Mammary epithelial cell (primary cell): Measurements from ENCODE around the gene NOMO2.
"Not testable (repeated sequence)": the region's sequence is repeated elsewhere in the genome, so short reads cannot be mapped to it uniquely, and the experiment has no call there.

ENCODE experiments used
- EZH2 ChIP-seq: IDR thresholded peaks from 2 replicates; pipeline ENCODE4 v1.6.1; 2012; ENCODE audit warnings: low read length, inconsistent platforms, borderline replicate concordance
- TF ChIP-seq, protein P1 (sequence below), 2 donors: IDR thresholded peaks in 1 of 2; conservative IDR thresholded peaks in 1 of 2; 2 replicates each; pipeline ENCODE4 v1.5.1; 2011 to 2012; ENCODE audit warnings: inconsistent platforms in 2 of 2, low read length in 2 of 2, mild to moderate bottlenecking in 2 of 2, control low read depth in 1 of 2, low read depth in 1 of 2; ENCODE audit not compliant: insufficient read depth in 1 of 2; ENCODE audit errors: extremely low read depth in 1 of 2

DNA sequence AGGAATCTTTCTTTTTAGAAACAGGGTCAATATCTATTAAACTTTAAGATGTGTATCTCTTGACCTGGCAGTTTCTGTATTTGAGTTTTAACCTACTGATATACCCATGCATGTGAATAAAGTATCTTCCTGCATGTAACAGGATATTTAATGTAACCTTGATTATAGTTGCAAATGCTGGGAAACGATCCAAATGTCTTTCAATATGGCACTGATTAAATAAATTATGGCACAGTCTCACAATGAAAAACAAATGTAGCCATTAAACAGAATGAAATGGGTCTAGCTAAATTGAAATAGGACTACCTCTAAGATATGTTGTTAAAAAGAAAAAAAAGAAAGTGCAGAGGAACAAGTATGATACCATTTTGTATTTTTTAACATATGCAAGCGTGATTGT lies 35.8 kb upstream of the NOMO2 start:
- TF ChIP-seq, protein P1, sequence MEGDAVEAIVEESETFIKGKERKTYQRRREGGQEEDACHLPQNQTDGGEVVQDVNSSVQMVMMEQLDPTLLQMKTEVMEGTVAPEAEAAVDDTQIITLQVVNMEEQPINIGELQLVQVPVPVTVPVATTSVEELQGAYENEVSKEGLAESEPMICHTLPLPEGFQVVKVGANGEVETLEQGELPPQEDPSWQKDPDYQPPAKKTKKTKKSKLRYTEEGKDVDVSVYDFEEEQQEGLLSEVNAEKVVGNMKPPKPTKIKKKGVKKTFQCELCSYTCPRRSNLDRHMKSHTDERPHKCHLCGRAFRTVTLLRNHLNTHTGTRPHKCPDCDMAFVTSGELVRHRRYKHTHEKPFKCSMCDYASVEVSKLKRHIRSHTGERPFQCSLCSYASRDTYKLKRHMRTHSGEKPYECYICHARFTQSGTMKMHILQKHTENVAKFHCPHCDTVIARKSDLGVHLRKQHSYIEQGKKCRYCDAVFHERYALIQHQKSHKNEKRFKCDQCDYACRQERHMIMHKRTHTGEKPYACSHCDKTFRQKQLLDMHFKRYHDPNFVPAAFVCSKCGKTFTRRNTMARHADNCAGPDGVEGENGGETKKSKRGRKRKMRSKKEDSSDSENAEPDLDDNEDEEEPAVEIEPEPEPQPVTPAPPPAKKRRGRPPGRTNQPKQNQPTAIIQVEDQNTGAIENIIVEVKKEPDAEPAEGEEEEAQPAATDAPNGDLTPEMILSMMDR (conservative IDR thresholded peaks at IDR 0.05 in 1 of 2, IDR thresholded peaks at IDR 0.05 in 1 of 2; ENCODE audit: extremely low read depth in 1 of 2, insufficient read depth in 1 of 2, low read depth in 1 of 2, low read length in 2 of 2) = not testable (repeated sequence)
- TF ChIP-seq EZH2 = not testable (repeated sequence)
